DMS53 treated with DMSO at 0.1 percent for 48 hours (cell line): ENCODE measurements around the gene PMEPA1.

Source experiments
- DNase-seq: peaks from one replicate; lab custom pipeline; 2025; ENCODE audit not compliant: unreplicated experiment; lab: John Stamatoyannopoulos, UW

PMEPA1 gene

DNA sequence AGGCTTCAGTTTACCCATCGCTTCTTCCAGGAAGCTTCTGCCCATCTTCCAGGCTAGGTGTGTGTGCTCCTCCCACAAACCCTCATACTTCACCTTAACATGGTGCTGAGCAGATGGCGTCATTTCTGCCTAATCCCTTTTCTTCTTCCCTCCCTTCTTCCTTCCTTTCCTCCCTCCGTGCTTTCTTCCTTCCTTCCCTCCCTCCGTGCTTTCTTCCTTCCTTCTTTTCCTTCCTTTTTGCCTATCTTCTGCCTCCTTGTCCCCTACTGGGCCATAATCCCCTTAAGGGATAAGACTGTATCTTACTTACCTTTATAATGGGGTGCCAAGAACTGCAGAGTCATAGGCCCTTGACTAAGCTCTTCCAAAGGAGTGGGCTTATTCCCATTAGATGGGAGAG lies 27.5 kb upstream of the PMEPA1 start:
- no peak for DNase-seq

DNA sequence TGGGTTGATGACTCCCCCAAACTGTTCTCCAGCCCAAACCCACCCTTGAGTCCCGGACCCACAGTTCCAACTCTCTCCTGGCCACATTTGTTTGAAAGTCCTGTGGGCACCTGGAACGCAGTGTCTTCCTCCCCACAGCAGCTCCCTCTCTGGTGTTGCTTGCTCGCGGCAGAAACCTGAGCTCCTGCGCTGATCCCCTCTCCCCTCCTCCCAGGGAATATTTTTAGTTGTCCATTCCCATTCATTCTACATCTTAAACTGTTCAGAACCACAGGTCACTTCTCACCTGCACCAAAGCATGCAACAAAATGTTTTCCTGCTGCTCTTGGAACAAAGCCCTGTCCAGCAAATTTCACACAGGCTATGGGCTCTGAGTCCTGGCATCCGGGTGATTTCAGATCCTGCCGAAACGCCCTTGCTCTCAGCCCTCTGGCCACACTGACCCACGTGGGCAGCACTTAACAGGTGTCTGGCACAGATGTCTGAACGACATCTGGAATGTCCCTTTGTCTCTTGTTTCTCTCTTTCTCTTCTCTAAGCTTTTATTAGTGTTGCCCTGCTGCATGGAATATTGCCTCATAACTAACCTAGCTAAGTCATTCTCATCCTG lies 27.0 kb upstream of the PMEPA1 start:
- no peak for DNase-seq

DNA sequence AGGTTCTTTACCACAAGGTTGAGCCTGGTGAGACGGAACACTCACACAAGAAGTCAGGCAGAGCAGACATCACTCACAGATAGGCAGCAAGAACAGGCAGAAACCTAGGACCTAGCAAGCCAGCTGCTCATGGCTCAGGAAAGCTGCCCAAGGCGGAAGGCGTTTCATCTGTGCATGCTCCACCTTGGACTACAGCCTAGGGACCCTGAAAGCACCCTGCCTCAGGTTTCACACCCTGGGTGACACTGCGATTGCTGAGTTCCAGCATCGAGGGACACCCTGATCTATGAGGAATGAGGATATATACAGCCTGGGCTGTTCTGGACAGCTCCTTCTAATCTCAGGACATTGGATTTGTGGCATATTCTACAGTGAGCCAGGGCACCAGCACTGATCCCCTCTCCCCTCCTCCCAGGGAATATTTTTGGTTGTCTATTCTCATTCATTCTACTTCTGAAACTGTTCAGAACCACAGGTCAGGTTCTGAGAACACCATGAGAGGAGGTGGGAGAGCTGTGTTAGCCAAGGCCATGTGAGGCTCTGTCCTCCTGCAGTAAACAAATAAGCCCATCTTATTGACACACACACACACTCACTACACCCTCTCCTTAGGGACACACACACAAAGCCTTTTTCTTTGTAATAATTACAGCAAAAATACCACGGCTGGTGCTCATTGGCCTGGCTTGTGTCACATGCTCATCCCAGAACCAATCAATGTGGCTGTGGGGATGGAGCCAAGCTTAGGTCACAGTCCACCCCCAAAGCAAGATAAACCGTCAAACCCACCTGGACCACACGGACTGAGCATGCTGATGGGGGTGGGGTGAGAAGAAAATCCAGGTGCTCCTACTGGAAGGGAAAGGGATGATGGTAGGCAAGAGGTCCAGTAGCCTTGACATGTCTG lies 26.3 kb upstream of the PMEPA1 start:
- DNase-seq, result no peak

DNA sequence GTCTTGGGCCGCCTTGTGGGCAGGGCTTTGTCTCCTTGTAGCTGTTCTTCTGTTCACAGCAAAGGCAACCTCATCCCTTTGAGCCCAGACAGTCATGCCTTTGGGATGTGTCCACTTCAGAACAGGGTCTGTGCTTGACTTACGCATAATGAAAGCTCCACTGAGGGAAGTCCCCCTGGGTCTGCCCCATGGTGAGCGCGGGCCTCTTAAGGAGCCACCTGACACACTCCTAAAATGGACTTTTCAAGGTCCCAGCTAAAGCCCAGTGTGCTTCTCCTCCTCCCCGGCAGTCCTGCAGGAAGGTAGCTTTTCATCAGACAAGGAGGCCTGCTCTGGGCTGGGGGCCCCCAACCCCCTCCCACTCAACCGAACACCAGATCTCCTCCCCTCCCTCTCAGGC lies 24.9 kb upstream of the PMEPA1 start:
- DNase-seq, result no peak

DNA sequence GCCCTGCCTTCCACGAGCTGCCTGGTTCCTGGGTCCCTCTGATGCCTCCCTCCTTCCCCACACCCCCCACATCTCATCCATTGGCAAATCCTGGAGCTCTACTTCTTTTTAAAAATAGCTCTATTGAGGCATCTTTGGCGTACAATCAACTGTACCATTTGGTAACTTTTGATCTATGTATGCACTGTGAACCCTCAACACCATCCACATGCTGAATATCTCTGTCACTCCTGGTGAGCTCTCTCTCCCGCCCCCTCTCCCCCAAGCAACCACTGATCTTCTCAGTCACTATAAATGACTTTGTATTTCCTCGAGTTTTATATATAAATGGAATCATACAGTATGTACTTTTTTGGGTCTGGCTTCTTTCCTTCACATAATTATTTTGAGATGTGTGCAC lies 22.4 kb upstream of the PMEPA1 start:
- DNase-seq, result no peak

DNA sequence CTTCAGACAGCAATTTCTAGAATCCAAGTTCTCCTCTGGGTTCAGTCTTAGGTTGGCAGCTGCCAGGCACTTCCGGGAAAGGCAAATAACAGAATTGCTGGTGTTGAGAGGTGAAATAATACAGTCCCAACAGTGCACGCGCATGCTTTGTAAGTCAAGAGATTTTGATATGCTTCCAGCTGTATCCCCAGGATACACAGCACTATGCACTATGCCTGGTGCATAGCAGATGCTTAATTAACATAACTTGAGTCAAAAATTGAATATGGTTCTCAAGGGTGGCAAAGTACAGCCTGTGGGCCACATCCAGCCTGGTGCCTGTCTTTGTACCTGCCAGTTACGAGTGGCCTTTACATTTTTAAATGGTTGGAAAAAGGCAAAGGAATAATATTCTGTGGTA lies 18.9 kb upstream of the PMEPA1 start:
- DNase-seq, result no peak

DNA sequence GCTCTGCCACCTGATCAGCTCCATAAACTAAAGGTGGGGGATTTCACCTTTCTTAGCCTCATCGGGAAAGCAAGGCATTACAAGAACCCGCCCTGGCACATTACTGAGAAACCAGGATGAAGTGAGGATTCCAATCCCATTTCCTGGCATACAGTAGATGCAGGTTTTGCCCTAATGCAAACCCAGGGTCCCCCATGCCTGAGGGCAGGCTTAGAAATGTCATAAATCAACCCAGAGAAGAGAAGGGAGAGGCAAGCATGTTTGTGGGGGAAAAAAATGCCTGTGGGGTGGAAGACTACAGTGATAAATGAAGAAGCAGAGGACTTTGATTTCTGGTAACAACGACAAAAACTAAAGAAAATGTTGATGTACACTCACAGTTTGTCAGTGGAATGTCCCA lies 18.0 kb upstream of the PMEPA1 start:
- no peak for DNase-seq

DNA sequence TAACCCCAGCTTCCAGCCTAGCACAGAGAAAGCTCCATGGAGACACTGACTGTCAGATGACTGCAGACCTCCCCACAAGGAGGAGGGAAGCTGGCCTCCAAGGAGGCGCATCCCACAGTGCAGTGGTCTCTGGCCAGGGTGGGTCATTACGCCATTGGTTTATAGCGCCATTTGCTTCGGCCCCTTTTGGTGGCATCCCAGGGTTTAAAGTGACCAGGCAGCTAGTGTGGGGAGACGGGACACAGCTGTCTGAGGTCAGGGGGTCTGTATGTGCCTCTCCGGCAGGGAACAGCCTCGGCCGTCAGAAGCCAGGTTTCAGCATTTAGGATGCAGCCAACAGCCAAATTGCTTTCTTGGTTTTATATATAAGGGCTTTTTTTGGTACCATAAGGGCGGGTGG lies 15.8 kb upstream of the PMEPA1 start:
- no peak for DNase-seq

DNA sequence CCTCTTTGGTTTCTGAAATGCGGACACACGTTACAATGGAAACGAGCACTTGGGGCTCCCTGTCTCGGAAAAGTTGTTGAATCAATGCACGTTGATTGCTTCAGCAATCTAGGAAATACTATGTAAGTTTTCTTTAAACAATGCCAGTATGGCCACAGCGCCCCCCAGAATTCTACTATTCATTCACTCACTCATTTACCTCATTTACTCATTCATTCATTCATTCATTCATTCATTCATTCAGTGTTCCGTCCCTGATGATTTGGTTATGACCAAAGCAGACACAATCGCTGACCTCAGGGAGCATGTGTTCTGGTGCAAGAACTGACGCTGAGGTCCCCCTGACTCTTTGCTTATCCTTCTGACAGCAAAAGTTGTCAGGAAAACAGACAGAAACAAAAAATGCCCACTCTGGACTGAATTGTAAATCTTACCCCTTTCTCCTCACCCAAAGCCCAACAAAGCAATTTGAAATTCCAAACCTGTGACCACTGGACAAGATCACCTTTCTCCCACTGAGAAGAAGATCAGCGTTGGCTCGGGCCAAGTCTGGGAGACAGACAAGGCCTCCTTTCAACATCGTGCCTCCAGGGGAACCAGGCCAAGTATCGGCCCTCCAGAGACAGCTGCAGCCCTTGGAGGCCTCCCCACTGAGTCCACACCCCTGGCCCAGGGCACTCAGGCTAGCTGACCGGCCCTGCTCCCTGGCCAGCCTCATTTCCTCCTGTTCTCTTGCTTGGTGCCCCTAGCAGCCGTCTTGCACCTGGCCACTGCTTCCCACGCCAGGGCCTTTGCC lies 15.0 kb upstream of the PMEPA1 start:
- no peak for DNase-seq

DNA sequence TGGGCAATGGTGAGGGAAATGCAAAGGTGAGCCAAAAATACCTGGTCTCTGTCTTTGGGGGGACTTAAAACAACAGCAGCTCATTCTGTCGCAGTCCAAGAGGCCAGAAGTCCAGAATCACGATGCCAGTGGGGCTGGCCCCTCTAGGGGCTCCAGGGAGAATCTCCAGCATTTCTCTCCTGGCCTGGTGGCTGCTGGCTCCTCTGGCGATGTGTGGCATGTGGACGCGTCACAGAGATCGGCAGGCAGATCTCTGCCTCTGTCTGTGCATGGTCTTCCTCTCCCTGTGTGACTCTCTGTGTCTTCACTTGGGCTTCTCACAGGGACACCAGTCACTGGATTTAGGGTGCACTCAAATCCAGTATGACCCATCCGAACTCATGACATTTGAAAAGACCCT lies 14.0 kb upstream of the PMEPA1 start:
- DNase-seq, result no peak

DNA sequence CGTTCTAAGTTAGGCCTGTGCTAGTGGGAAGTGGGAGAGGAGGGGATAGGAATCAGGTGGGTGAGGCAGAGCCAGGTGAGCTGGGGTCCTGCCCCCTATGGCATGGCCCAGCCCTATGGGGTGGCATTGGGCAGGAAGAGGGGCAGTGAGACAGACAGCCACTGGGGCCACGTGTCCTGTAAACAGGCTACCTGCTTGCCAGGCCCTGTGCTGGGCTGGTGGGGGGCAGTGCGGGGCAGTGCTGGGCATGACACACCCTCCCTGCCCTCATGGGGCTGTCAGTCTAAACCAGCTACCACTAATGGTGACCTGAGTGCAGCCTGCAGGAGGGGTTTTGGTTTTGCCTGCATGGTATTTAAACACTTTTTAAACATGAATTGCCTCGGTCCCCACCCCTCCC lies 10.1 kb upstream of the PMEPA1 start:
- no peak for DNase-seq

DNA sequence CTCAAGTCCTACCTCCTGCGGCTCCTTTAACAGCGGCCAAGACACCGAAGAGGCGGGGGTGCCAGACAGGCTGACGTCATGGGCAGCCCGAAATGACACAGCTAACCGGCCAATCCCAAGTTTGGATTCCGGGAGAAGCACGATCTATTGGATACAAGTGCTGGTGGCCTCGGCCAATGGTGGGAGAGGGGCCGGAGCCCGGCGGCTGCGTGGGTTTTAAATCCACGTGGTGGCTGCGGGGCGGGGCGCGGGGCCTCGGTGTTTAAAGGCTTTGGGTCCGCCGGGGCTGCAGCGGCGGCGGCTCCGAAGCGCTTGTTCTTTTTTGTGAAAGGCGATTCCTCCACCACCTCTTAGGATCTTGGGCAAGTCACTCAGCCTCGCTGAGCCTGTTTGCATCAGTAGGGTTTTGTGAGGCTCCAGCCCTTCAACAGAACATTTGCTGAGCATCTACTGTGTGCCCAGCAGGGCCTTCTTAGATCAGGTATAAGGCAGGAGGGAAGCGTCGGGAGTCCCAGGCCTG lies 8.7 kb upstream of the PMEPA1 start:
- no peak for DNase-seq

DNA sequence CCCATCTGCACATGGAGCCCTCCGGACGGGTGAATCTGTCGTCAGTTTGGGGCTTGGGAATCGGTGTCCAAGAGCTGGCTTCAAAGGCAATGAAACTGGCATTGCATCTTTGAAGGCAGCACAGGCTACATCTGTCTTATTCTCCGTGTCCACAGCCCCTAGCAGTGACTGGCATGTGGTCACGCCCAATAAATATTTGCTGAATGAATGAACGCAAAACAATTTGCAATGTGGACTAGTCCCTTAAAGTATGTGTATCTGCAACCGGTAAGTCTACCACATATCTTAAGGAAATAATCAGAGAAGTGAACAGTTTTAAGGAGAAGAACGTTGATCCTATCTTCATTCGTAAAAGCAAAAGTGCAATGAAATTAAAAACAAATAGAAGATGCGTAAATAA lies 8.0 kb upstream of the PMEPA1 start:
- DNase-seq, result no peak

DNA sequence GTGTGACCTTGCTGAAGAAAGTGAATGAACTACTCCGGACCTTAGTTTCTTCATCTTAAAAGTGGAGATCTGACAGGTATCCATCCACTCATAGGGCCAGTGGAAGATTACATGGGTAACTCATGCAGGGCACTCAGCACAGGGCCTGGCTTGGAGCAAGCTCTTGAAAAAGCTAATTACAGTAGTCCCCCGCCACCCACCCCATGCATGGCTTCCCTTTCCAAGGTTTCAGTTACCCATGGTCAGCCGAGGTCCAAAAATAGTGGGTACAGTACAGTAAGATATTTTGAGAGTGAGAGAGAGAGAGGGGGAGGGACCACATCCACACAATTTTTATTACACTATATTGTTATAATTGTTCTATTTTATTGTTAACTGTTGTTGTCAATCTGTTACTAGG lies 7.1 kb upstream of the PMEPA1 start:
- no peak for DNase-seq

DNA sequence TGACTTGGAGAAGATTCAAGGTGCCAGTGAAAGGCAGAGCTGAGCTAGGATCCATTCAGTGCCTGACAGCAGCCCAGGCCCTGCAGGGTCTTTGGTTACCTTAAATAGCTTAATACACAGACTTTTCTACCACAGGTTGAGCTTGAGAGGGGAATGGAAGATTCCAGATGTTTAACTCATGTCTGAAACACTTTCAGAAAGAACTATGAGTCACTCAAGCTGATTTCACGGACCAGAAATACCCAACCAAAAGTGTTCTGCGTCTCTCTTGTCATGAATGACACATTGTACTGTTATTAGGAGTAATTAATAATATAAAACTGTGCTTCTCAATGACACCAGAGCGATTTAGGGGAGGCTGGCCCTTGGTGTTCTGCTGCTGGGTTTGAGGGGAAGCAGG lies 6.4 kb upstream of the PMEPA1 start:
- no peak for DNase-seq

DNA sequence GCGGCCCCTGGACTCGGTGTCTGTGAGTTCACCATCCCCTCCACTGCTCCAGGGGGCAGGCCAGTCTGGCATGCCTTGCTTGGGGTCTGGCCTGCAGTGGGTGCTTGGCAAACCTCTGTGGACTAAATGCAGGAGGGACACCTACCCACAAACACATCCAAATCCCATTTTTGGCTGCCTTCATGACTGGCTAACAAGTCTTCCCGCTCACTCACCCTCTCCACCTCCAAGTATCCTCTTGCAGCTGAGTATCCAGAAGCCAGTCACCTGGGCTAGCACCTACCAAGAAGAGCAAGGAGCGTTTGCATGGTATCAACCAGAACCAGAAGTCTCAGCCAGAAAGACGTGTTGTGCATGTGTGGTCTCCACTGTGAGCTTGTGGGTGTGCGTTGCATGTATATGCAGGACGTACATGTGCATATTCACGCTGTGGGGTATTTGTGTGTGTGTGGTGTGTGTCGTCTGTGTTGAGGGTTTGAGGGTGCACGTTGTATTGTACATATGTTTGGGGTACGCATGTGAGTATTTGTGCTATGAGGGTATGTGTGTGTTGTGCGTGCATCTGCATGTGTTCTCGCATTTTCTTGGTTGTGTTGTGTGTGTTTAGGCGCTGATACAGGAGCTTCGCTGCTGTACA lies 5.6 kb upstream of the PMEPA1 start:
- DNase-seq, result no peak

DNA sequence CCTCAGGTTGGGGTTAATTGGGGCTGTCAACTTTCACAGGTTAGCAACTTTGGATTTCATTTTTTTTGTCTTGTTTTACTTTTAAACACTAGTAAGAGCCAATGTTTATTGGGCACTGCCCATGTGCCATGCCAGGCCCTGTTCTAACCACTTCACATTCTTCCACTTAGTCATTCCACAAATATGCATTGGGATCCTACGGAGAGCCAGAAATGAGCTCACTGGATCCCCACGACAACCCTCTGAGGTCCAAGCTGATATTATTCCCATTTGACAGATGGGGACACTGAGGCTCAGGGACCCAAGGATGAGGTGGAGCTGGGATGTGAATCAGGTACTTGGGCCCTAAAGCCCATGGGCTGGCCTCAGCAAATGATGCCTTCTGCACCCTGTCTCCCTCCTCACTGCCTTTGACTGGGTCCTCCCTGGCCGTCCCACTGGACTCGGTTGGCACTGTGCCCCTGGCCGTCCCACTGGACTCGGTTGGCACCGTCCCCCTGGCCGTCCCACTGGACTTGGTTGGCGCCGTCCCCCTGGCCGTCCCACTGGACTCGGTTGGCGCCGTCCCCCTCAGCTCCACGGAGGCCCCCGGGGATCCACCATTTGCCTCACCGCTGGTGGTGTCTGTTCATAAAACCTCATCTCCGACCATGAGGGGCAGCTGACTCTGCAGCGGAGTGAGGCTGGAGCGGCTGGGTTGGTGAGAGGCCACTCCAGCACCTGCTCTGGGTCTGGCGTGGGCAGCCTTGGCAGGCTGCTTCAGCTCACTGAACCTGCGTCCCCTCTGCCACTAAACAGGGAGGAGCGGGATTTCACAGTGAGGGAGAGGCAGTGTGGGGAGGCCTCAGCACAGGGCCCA lies 4.8 kb upstream of the PMEPA1 start:
- no peak for DNase-seq

DNA sequence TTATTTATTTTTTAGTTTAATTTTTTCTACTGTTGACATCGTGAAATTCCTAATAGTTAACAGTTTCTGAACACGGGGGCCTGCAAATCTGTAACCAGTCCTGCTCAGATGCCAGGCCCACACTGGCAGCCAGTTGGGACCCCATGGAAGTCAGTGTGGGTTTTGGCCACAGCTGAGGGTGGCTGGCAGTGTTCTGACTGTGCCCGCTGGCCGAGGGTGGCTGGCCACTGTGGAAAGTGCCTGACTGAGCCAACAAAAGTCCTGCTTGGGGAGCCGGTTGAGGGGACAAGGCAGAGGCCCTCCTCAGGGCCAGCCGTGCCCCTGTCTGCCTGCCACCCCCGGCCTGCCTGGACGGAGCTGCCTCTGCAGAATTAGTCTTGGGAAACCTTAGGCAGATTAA lies 4.1 kb upstream of the PMEPA1 start:
- DNase-seq, result no peak

DNA sequence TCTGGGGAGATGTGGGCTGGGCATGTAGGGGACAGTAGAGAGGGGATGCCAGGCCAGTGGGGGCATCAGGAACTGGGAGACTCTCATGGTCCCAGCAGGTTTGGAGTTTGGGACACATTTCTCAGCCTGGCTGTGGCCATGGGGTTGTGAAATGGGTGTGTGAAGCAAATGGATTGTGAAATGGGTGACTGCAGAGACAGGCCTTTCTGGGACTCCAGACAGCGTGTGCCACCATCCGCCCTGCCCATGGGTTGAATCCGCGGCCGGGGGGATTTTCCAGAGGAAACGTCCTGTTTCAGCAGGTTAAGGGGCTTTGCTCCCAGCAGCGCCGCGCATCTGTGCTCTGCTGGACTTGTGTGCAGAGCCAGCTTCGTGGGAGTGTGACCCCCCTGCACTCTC lies 3.7 kb upstream of the PMEPA1 start:
- DNase-seq, result no peak

DNA sequence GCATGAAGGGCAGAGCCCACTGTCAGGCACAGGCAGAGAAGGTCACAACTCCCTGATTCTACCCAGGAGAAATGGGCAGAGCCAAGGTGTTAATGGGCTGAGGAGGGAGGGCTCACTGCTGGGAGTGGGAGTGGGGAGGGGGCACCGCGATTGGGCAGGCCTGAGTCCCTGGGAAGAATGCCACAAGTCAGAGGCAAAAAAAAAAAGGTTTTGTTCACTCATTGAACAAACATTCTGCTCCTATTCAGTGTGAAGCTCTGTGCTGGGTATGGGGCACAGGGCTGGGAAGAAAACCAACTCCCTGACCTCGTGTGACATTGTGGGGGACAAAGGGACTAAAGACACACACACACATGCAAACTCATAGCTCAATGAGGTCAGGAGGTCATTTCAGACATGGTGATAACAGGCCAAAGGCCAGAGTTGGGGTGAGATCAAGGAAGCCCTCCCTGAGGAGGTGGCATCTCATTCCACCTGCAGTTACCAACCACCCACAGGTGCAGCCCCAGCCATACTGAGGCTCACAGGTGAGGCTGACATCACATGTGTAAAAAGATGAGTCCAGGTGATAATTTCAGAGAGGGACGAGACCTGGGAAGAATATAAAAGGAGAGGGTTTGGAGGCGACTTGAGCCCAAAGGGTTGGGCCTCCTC lies 3.2 kb upstream of the PMEPA1 start:
- DNase-seq, result no peak
